ENCODE data around the gene SLC6A5. TPM values are rescaled to one million over a fixed set of nuclear protein-coding genes. Genes with fewer than 3 reads are reported as not detected.

SLC6A5 gene
- total RNA-seq, 4 donors from 2014 or later, result not detected

GRCh38 chr11:20623252-20623651 lies 23.8 kb downstream of the SLC6A5 start:
- H3K4me1 ChIP-seq, result no peaks in the 10 kb centered on the region
- 43% methylated on average over 4 of the region's 4 CpGs for WGBS
- no peak overlapping the region for H3K4me3 ChIP-seq
- no peaks in the 10 kb centered on the region for H3K9me3 ChIP-seq
- no peak overlapping the region for H3K27ac ChIP-seq
- no peaks in the 10 kb centered on the region for H3K36me3 ChIP-seq
- TF ChIP-seq EP300 (IDR thresholded peaks at IDR 0.05) (no peak), CTCF (IDR thresholded peaks at IDR 0.05) (no peak)
- DNase-seq (ENCODE audit: low spot score in 2 of 2), result no peak
- H3K27me3 ChIP-seq, result no peaks in the 10 kb centered on the region

GRCh38 chr11:20626279-20626678 lies 26.9 kb downstream of the SLC6A5 start:
- H3K4me1 ChIP-seq, result no peaks in the 10 kb centered on the region
- no peaks in the 10 kb centered on the region for H3K9me3 ChIP-seq
- no peak overlapping the region for H3K27ac ChIP-seq
- no peak for DNase-seq (ENCODE audit: low spot score in 2 of 2)
- TF ChIP-seq CTCF (IDR thresholded peaks at IDR 0.05) (no peak), POLR2A (IDR thresholded peaks at IDR 0.05) (no peak), EP300 (IDR thresholded peaks at IDR 0.05) (no peak), POLR2AphosphoS5 (IDR thresholded peaks at IDR 0.05) (no peak)
- H3K4me3 ChIP-seq, result no peak overlapping the region
- WGBS, result 64% methylated on average over 4 of the region's 4 CpGs
- no peaks in the 10 kb centered on the region for H3K27me3 ChIP-seq
- H3K36me3 ChIP-seq, result no peaks in the 10 kb centered on the region

GRCh38 chr11:20627026-20627425 lies 27.6 kb downstream of the SLC6A5 start:
- 50% methylated on average over 3 of the region's 3 CpGs for WGBS
- Histone ChIP-seq H3K36me3 (no peaks in the 10 kb centered on the region), H3K4me1 (no peaks in the 10 kb centered on the region), H3K9me3 (no peaks in the 10 kb centered on the region), H3K27me3 (no peaks in the 10 kb centered on the region), H3K4me3 (no peak overlapping the region), H3K27ac (no peak overlapping the region)
- no peak for TF ChIP-seq CTCF (IDR thresholded peaks at IDR 0.05)
- TF ChIP-seq POLR2A (IDR thresholded peaks at IDR 0.05), result no peak
- no peak for TF ChIP-seq POLR2AphosphoS5 (IDR thresholded peaks at IDR 0.05)
- TF ChIP-seq EP300 (IDR thresholded peaks at IDR 0.05), result no peak
- DNase-seq (ENCODE audit: low spot score in 2 of 2), result no peak

GRCh38 chr11:20627701-20628100 lies 28.3 kb downstream of the SLC6A5 start:
- WGBS, result 50% methylated on average over 3 of the region's 3 CpGs
- H3K9me3 ChIP-seq, result no peaks in the 10 kb centered on the region
- no peak for TF ChIP-seq EP300 (IDR thresholded peaks at IDR 0.05)
- TF ChIP-seq CTCF (IDR thresholded peaks at IDR 0.05), result no peak
- TF ChIP-seq POLR2AphosphoS5 (IDR thresholded peaks at IDR 0.05), result no peak
- TF ChIP-seq POLR2A (IDR thresholded peaks at IDR 0.05), result no peak

GRCh38 chr11:20631519-20632168 lies 32.2 kb downstream of the SLC6A5 start:
- Histone ChIP-seq H3K9me3 (no peaks in the 10 kb centered on the region), H3K27me3 (no peaks in the 10 kb centered on the region), H3K36me3 (no peaks in the 10 kb centered on the region), H3K27ac (no peak overlapping the region), H3K4me3 (no peak overlapping the region), H3K4me1 (no peaks in the 10 kb centered on the region)
- TF ChIP-seq EP300 (IDR thresholded peaks at IDR 0.05) (no peak), POLR2AphosphoS5 (IDR thresholded peaks at IDR 0.05) (no peak)
- WGBS, result 56% methylated on average over 5 of the region's 5 CpGs
- no peak for DNase-seq (ENCODE audit: low spot score in 2 of 2)

More at GRCh38 chr11:20627701-20628100, 28.3 kb downstream of the SLC6A5 start:
- Histone ChIP-seq H3K36me3 (no peaks in the 10 kb centered on the region), H3K27me3 (no peaks in the 10 kb centered on the region), H3K4me3 (no peak overlapping the region), H3K27ac (no peak overlapping the region), H3K4me1 (no peaks in the 10 kb centered on the region)
- DNase-seq (ENCODE audit: low spot score in 2 of 2), result no peak

GRCh38 chr11:20632169-20632532 lies 32.7 kb downstream of the SLC6A5 start:
- WGBS, result 33% methylated on average over 1 of the region's 1 CpG

More at GRCh38 chr11:20632169-20632532, 32.7 kb downstream of the SLC6A5 start:
- DNase-seq (ENCODE audit: low spot score in 2 of 2), result no peak
- H3K4me1 ChIP-seq, result no peaks in the 10 kb centered on the region
- no peak overlapping the region for H3K4me3 ChIP-seq
- H3K36me3 ChIP-seq, result no peaks in the 10 kb centered on the region
- H3K27ac ChIP-seq, result no peak overlapping the region
- no peaks in the 10 kb centered on the region for H3K27me3 ChIP-seq
- TF ChIP-seq POLR2AphosphoS5 (IDR thresholded peaks at IDR 0.05) (no peak), POLR2A (IDR thresholded peaks at IDR 0.05) (no peak), EP300 (IDR thresholded peaks at IDR 0.05) (no peak), CTCF (IDR thresholded peaks at IDR 0.05) (no peak)
- H3K9me3 ChIP-seq, result no peaks in the 10 kb centered on the region

Data from suprapubic skin (tissue), 4 donors.